ENCODE data around the gene ADAD2. TPM values are rescaled to one million over a fixed set of nuclear protein-coding genes. Genes with fewer than 3 reads are reported as not detected.

Gene ADAD2
- total RNA-seq, 1 donor from 2014 or later: not detected

DNA sequence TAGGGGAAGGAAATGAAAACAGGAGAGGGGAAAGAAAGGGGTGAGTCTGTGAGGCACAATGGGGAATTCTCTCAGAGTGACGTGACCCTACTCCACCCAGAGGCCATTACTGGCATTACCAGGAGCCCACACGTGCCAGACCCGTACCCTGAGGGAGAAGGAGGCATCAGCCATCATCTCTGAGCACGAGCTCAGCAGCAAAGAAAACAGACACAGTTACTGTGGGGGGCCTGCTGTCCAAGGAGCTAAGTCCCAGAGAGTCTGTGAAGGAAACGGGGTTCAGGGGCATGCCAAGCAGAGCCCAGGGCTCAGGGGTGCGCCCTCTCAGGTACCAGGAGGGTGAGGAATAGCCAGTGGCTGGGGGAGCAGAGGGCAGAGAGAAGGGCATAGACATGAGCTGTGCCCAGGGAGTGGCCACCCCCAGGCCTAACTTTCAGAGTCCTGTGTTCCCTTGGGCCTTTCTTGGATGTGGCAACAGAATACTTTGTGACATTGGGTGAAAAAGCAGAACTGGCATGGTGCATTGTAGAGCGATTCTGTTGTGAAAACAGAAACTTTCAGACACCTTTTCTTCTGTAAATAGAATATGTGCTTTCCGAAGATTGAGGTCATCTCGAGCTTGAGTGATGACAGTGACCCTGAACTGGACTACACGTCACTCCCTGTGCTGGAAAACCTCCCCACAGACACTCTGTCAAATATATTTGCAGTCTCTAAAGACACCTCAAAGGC is 15.4 kb upstream of the ADAD2 start:
- peaks cover 3% of the 10 kb centered on the region for H3K27me3 Mint-ChIP-seq (ENCODE audit: unreplicated experiment)
- no peaks in the 10 kb centered on the region for H3K36me3 Mint-ChIP-seq (ENCODE audit: unreplicated experiment)
- TF ChIP-seq, protein P1, sequence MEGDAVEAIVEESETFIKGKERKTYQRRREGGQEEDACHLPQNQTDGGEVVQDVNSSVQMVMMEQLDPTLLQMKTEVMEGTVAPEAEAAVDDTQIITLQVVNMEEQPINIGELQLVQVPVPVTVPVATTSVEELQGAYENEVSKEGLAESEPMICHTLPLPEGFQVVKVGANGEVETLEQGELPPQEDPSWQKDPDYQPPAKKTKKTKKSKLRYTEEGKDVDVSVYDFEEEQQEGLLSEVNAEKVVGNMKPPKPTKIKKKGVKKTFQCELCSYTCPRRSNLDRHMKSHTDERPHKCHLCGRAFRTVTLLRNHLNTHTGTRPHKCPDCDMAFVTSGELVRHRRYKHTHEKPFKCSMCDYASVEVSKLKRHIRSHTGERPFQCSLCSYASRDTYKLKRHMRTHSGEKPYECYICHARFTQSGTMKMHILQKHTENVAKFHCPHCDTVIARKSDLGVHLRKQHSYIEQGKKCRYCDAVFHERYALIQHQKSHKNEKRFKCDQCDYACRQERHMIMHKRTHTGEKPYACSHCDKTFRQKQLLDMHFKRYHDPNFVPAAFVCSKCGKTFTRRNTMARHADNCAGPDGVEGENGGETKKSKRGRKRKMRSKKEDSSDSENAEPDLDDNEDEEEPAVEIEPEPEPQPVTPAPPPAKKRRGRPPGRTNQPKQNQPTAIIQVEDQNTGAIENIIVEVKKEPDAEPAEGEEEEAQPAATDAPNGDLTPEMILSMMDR (IDR thresholded peaks at IDR 0.05; ENCODE audit: partially characterized antibody, unreplicated experiment): peak; percentile 72
- DNase-seq: peak; percentile 66
- H3K9me3 Mint-ChIP-seq (ENCODE audit: unreplicated experiment): peaks cover 1% of the 10 kb centered on the region
- no peak overlapping the region for H3K27ac Mint-ChIP-seq (ENCODE audit: unreplicated experiment)
- peaks cover 1% of the 10 kb centered on the region for H3K4me1 Mint-ChIP-seq (ENCODE audit: low read depth, unreplicated experiment)
- no peak overlapping the region for H3K4me3 Mint-ChIP-seq (ENCODE audit: unreplicated experiment)

DNA sequence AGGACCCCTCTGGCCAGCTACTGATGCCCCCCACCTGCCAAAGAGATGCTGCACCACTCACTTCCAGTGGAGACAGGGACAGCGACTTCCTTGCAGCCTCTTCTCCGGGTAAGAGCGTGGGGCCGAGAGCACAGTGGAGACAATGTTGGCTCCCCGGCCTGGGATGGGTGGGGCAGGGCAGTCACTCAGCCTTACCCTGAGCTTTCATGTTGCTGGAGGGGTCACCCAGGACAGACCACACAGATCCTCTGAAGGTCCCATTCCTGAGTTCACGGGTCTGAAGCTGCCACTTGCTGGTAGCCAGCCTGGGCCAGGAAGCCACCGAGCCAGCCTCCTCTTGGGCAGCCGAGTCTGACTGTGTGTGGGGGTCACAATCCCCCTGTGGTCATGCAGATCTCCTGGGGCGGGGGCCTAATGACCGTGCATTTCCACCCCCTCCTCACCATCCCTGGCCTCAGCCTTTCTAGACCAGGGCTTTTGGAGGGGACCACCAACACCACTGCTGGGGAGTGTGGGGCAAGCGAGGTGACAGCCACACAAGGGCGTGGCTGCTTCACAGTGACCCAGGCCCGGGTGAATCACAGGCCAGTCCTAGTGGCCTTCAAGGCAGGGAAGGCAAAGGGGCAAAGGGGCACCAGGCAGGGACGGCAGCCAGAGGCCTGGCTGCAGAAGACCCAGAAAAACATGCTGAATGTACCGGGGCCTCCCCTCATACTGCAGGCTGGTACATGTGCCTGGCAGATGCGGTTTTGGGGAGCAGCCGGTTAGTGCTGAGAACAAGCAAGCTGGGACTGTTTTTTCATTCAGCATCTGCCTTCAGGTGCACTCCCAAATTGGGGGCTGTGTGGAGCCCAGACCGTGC is 14.5 kb upstream of the ADAD2 start:
- no peak overlapping the region for H3K27ac Mint-ChIP-seq (ENCODE audit: unreplicated experiment)

DNA sequence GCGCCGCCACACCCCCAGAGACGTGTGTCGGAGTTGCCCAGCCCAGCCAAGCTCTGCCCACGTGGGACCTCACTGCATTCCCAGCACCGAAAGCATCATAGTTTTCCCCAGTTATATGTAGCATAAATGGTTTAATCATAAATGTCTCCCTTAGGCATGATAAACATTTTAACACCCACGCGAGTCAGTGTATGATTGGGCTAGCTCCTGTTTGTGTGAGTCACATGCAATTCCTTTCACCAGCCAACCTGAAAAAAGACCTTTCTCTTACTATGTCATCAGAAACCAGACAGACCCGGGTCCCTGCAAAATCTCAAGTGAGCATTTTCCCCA is 13.2 kb upstream of the ADAD2 start:
- Mint-ChIP-seq H3K4me1 (ENCODE audit: low read depth, unreplicated experiment) (peaks cover 1% of the 10 kb centered on the region), H3K36me3 (ENCODE audit: unreplicated experiment) (no peaks in the 10 kb centered on the region), H3K9me3 (ENCODE audit: unreplicated experiment) (peaks cover 3% of the 10 kb centered on the region), H3K4me3 (ENCODE audit: unreplicated experiment) (no peak overlapping the region), H3K27me3 (ENCODE audit: unreplicated experiment) (peaks cover 2% of the 10 kb centered on the region), H3K27ac (ENCODE audit: unreplicated experiment) (no peak overlapping the region)
- TF ChIP-seq, protein P1 (IDR thresholded peaks at IDR 0.05; ENCODE audit: partially characterized antibody, unreplicated experiment): no peak
- DNase-seq: no peak

More for the DNA sequence above, 14.5 kb upstream of the ADAD2 start:
- no peak for DNase-seq
- Mint-ChIP-seq H3K4me3 (ENCODE audit: unreplicated experiment) (no peak overlapping the region), H3K9me3 (ENCODE audit: unreplicated experiment) (peaks cover 1% of the 10 kb centered on the region), H3K4me1 (ENCODE audit: low read depth, unreplicated experiment) (peaks cover 1% of the 10 kb centered on the region), H3K36me3 (ENCODE audit: unreplicated experiment) (no peaks in the 10 kb centered on the region), H3K27me3 (ENCODE audit: unreplicated experiment) (peaks cover 2% of the 10 kb centered on the region)
- TF ChIP-seq, protein P1 (IDR thresholded peaks at IDR 0.05; ENCODE audit: partially characterized antibody, unreplicated experiment): no peak

DNA sequence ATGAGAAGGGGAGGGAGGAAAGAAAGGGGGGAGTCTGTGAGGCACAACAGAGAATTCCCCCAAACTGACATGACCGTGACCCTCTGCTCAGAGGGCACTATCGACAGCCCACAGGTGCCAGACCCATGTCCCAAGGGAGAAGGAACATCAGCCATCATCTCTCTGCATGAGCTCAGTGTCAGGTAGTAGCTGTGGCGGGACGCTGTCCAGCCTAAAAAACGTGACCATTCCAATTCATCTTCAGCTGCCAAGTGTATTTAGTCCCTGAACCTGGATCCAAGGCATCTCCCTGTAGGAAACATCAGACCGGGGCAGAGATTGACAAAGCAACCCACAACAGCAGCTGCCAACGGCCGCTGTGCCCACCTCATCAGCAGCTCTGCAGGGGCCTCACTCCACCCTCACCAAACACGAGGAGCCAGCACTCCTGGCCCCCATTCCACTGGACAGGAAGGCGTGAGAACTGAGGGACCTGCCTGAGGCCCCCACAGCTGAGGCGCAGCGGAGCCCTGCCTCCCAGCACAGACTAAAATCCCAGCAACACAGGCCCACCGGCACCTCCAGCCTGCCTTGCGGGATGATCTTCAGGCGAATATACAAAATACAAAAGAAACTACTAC is 12.7 kb upstream of the ADAD2 start:
- Mint-ChIP-seq H3K36me3 (ENCODE audit: unreplicated experiment) (no peaks in the 10 kb centered on the region), H3K9me3 (ENCODE audit: unreplicated experiment) (peaks cover 3% of the 10 kb centered on the region), H3K27ac (ENCODE audit: unreplicated experiment) (no peak overlapping the region), H3K27me3 (ENCODE audit: unreplicated experiment) (peaks cover 2% of the 10 kb centered on the region), H3K4me3 (ENCODE audit: unreplicated experiment) (no peak overlapping the region), H3K4me1 (ENCODE audit: low read depth, unreplicated experiment) (peaks cover 1% of the 10 kb centered on the region)
- TF ChIP-seq, protein P1 (IDR thresholded peaks at IDR 0.05; ENCODE audit: partially characterized antibody, unreplicated experiment): no peak
- no peak for DNase-seq

Data from glutamatergic neuron (in vitro differentiated cells).